Measurements from ENCODE around the gene DYNLRB1. TPM values are rescaled to one million over a fixed set of nuclear protein-coding genes. Genes with fewer than 3 reads are reported as not detected.

DYNLRB1 gene
- total and polyA plus RNA-seq, 2 donors (not counting 1 experiment from before 2014, with no cell fraction given), result 55.3 to 120 TPM

DNA sequence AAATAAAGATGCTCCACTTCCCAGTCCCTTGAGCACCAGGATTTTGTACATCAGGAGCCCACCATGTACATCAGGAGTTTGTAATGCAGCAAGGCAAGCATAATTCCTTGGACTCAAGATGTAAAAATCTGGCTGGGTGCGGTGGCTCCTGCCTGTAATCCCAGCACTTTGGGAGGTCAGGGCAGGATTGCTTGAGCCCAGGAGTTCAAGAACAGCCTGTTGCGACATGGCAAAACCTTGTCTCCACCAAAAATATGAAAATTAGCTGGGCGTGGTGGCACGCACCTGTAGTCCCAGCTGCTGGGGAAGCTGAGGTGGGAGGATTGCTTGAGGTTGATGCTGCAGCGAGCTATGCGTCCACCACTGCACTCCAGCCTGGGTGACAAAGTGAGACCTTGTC lies 26.2 kb downstream of the DYNLRB1 start:
- Histone ChIP-seq H3K27ac (ENCODE audit: low read length in 2 of 2) (no peak overlapping the region), H3K4me1 (ENCODE audit: control insufficient read depth in 2 of 2, insufficient read depth in 2 of 2, low read length in 2 of 2) (peaks cover 0 to 7% of the 10 kb centered on the region in 2 donors), H3K36me3 (replicated peaks in 1 of 2; ENCODE audit: control extremely low read depth in 1 of 2, control insufficient read depth in 1 of 2, extremely low read depth in 1 of 2, insufficient read depth in 2 of 2, low read length in 1 of 2) (peaks cover 0 to 24% of the 10 kb centered on the region in 2 experiments), H3K4me3 (ENCODE audit: control extremely low read depth in 1 of 5, extremely low read depth in 1 of 5, insufficient read depth in 1 of 5, low read depth in 2 of 5, low read length in 4 of 5) (no peak overlapping the region), H3K4me2 (replicated peaks; ENCODE audit: low read depth, low read length, poor library complexity, severe bottlenecking) (no peak overlapping the region), H3K27me3 (replicated peaks in 1 of 4; ENCODE audit: control extremely low read depth in 1 of 4, control insufficient read depth in 3 of 4, insufficient read depth in 4 of 4, low read length in 3 of 4) (peaks cover 0 to 4% (median 0%) of the 10 kb centered on the region in 4 experiments), H4K20me1 (ENCODE audit: control insufficient read depth, insufficient read depth, low read length, poor library complexity, severe bottlenecking) (no peaks in the 10 kb centered on the region), H3K9ac (ENCODE audit: low read length) (no peak overlapping the region), H2AFZ (ENCODE audit: insufficient read depth, low read depth, low read length, poor library complexity, severe bottlenecking) (no peak overlapping the region), H3K79me2 (ENCODE audit: control insufficient read depth, insufficient read depth, low read length) (no peaks in the 10 kb centered on the region), H3K9me3 (ENCODE audit: control extremely low read depth in 1 of 3, control insufficient read depth in 2 of 3, insufficient read depth in 1 of 3, low read length in 2 of 3) (no peaks in the 10 kb centered on the region)
- Mint-ChIP-seq H3K9me3 (ENCODE audit: insufficient read depth) (no peaks in the 10 kb centered on the region), H3K27ac (no peak overlapping the region), H3K27me3 (peaks cover 3% of the 10 kb centered on the region), H3K4me1 (peaks cover 19% of the 10 kb centered on the region), H3K4me3 (no peak overlapping the region)
- no peak for ATAC-seq (ENCODE audit: low read depth)
- no peak for DNase-seq
- ChIA-PET POLR2A (no interaction called here), CTCF (interaction anchor here (1.9 kb wide), 1 partner anchor 165 kb away, joined by 7 read pairs; no protein-coding TSS in a partner anchor)
- intact Hi-C loops (cut with micrococcal nuclease), result no loop called here
- WGBS (ENCODE audit: insufficient coverage), result 80% methylated on average over 5 of the region's 6 CpGs
- no peak for TF ChIP-seq EZH2 (IDR thresholded peaks at IDR 0.05; ENCODE audit: borderline replicate concordance, insufficient read depth, low read depth, low read length, poor library complexity, severe bottlenecking)
- TF ChIP-seq, protein P1, sequence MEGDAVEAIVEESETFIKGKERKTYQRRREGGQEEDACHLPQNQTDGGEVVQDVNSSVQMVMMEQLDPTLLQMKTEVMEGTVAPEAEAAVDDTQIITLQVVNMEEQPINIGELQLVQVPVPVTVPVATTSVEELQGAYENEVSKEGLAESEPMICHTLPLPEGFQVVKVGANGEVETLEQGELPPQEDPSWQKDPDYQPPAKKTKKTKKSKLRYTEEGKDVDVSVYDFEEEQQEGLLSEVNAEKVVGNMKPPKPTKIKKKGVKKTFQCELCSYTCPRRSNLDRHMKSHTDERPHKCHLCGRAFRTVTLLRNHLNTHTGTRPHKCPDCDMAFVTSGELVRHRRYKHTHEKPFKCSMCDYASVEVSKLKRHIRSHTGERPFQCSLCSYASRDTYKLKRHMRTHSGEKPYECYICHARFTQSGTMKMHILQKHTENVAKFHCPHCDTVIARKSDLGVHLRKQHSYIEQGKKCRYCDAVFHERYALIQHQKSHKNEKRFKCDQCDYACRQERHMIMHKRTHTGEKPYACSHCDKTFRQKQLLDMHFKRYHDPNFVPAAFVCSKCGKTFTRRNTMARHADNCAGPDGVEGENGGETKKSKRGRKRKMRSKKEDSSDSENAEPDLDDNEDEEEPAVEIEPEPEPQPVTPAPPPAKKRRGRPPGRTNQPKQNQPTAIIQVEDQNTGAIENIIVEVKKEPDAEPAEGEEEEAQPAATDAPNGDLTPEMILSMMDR (IDR thresholded peaks at IDR 0.05), result no peak

DNA sequence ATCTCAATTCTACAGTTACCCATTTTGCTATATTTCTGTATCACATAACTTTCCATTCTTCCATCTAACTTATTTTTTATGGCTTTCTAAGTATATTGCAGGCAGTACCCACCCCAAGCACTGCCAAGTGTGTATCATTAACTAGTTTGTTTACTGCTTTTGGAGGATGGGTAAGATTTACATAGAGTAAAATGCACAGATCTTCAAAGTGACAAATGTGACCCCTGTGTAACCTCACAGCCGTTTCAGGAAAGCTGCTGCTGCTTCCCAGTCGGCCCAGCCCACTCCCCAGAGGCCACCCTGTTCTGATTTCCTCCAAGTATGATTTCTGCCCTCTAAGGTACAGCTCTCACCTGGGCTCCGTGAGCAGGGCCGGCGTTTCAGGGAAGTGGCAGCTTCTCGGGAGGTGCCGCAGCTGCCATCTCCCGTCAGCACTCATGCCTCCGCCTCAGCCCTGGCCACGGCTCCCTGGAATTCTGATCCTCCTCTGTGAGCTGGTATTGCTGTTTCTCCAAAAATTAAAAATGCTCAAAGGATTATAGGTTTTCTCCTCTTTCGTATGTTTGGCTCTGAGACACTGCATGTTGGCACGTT lies 27.3 kb downstream of the DYNLRB1 start:
- no peak overlapping the region for H3K4me2 ChIP-seq (replicated peaks; ENCODE audit: low read depth, low read length, poor library complexity, severe bottlenecking)
- Mint-ChIP-seq H3K9me3 (ENCODE audit: insufficient read depth) (no peaks in the 10 kb centered on the region), H3K27me3 (peaks cover 3% of the 10 kb centered on the region), H3K4me1 (peaks cover 18% of the 10 kb centered on the region), H3K4me3 (no peak overlapping the region), H3K27ac (no peak overlapping the region)
- TF ChIP-seq, protein P1 (IDR thresholded peaks at IDR 0.05), result no peak
- no peak for TF ChIP-seq EZH2 (IDR thresholded peaks at IDR 0.05; ENCODE audit: borderline replicate concordance, insufficient read depth, low read depth, low read length, poor library complexity, severe bottlenecking)
- WGBS (ENCODE audit: insufficient coverage), result 80% methylated on average over 9 of the region's 12 CpGs
- no peaks in the 10 kb centered on the region for H3K79me2 ChIP-seq (ENCODE audit: control insufficient read depth, insufficient read depth, low read length)
- intact Hi-C loops (cut with micrococcal nuclease), result no loop called here
- H3K4me1 ChIP-seq (ENCODE audit: control insufficient read depth in 2 of 2, insufficient read depth in 2 of 2, low read length in 2 of 2), result peaks cover 0 to 7% of the 10 kb centered on the region in 2 donors
- DNase-seq (no peak), ATAC-seq (ENCODE audit: low read depth) (no peak)
- POLR2A ChIA-PET, result interaction anchor here (0.6 kb wide), 1 partner anchor 235 kb away, joined by 3 read pairs; no protein-coding TSS in a partner anchor
- no peaks in the 10 kb centered on the region for H3K9me3 ChIP-seq (ENCODE audit: control extremely low read depth in 1 of 3, control insufficient read depth in 2 of 3, insufficient read depth in 1 of 3, low read length in 2 of 3)
- no peak overlapping the region for H3K27ac ChIP-seq (ENCODE audit: low read length in 2 of 2)
- no peaks in the 10 kb centered on the region for H4K20me1 ChIP-seq (ENCODE audit: control insufficient read depth, insufficient read depth, low read length, poor library complexity, severe bottlenecking)
- H3K9ac ChIP-seq (ENCODE audit: low read length), result no peak overlapping the region
- H3K4me3 ChIP-seq (ENCODE audit: control extremely low read depth in 1 of 5, extremely low read depth in 1 of 5, insufficient read depth in 1 of 5, low read depth in 2 of 5, low read length in 4 of 5), result no peak overlapping the region
- H3K36me3 ChIP-seq (replicated peaks in 1 of 2; ENCODE audit: control extremely low read depth in 1 of 2, control insufficient read depth in 1 of 2, extremely low read depth in 1 of 2, insufficient read depth in 2 of 2, low read length in 1 of 2), result peaks cover 0 to 20% of the 10 kb centered on the region in 2 experiments
- no peak overlapping the region for H2AFZ ChIP-seq (ENCODE audit: insufficient read depth, low read depth, low read length, poor library complexity, severe bottlenecking)
- H3K27me3 ChIP-seq (replicated peaks in 1 of 4; ENCODE audit: control extremely low read depth in 1 of 4, control insufficient read depth in 3 of 4, insufficient read depth in 4 of 4, low read length in 3 of 4), result peaks cover 0 to 4% (median 0%) of the 10 kb centered on the region in 4 experiments
- CTCF ChIA-PET, result interaction anchor here (1.9 kb wide), 1 partner anchor 164 kb away, joined by 7 read pairs; no protein-coding TSS in a partner anchor

All from B cell (primary cell).